Rectal smooth muscle tissue (tissue), 1 donor: ENCODE measurements around the gene COL4A3.

Source experiments
- H3K27ac ChIP-seq: one replicate; pipeline ENCODE4 v1.7.0; 2013; ENCODE audit warnings: low read depth, low read length, inconsistent platforms
- H3K27me3 ChIP-seq: one replicate; pipeline ENCODE4 v1.7.0; 2013; ENCODE audit warnings: low read length; ENCODE audit not compliant: control insufficient read depth, insufficient read depth
- H3K36me3 ChIP-seq: one replicate; pipeline ENCODE4 v1.7.0; 2013; ENCODE audit warnings: low read length; ENCODE audit not compliant: control insufficient read depth, insufficient read depth
- H3K4me1 ChIP-seq: one replicate; pipeline ENCODE4 v1.7.0; 2013; ENCODE audit warnings: low read length; ENCODE audit not compliant: control insufficient read depth, insufficient read depth
- H3K4me3 ChIP-seq: one replicate; pipeline ENCODE4 v1.7.0; 2013; ENCODE audit warnings: low read length
- H3K9ac ChIP-seq: one replicate; pipeline ENCODE4 v1.7.0; 2013; ENCODE audit warnings: low read length

The COL4A3 gene

DNA sequence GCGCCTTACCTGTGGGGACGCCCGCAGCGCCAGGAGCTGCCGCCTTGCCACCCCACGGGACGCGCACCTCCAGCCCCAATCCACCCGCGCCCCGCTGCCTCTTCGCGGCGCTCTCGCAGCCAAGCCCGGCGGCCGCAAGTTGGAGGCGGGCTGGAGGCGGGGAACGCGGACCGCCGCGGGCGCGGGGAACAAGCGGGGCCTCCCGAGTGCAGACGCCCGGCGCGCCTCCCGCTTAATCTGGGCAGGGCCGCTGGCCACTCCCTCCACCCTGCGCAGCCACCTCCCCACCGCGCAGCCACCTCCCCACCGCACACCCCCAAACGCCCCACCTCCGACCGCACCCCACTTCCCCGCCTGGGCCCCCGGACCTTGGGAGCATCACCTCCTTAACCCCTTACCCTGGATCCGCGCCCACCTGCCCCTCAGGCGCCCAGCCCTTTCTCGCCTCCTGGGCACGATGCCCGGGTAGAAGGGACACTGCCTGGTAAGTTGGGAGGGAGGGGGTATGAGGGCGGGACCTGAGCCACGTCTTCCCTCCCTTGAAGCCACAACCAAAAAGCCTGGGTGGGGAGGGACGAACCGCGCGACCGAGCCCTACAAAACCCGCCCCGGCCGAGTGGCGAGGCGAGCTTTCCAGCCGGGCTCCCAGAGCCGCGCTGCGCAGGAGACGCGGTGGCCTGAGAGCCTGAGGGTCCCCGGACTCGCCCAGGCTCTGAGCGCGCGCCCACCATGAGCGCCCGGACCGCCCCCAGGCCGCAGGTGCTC lies at the start of gene COL4A3, which contains the start of gene COL4A4:
Gene COL4A3 (plus strand): TSS at position 627 of the 765 bp plus-strand sequence. CDS start 103 bp downstream, at position 730.
Gene COL4A4 (minus strand): TSS at position 208 of the 765 bp plus-strand sequence. CDS start 16,722 bp downstream, outside the sequence.
- Histone ChIP-seq H3K4me1 (no peaks in the 10 kb centered on the region), H3K27ac (no peak within 1 kb of the TSS), H3K27me3 (peaks cover 3% of the 10 kb centered on the region), H3K9ac (no peak within 1 kb of the TSS), H3K36me3 (no peaks in the 10 kb centered on the region), H3K4me3 (peak within 1 kb of the TSS; percentile 53)

DNA sequence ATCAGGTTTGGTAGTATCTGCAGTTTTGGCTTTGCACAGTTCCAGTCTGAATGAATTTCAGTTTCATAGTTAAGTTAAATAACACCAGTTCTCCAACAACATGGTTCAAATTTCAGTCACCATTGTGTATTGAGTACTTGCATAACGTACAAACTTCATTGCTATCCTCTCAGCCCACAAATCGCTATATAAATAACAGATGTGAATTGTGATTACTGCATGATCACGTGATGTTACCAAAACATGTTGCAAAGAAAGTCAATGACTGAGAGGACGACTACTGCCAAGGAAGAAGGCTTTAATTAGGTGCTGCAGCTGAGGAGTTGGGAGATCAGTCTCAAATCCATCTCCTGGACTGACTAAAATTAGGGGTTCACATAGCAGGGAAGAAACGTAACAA lies 48.7 kb upstream of the COL4A3 start:
- Histone ChIP-seq H3K27ac (no peak overlapping the region), H3K4me1 (no peaks in the 10 kb centered on the region), H3K4me3 (no peak overlapping the region), H3K9ac (no peak overlapping the region), H3K36me3 (no peaks in the 10 kb centered on the region), H3K27me3 (no peaks in the 10 kb centered on the region)

DNA sequence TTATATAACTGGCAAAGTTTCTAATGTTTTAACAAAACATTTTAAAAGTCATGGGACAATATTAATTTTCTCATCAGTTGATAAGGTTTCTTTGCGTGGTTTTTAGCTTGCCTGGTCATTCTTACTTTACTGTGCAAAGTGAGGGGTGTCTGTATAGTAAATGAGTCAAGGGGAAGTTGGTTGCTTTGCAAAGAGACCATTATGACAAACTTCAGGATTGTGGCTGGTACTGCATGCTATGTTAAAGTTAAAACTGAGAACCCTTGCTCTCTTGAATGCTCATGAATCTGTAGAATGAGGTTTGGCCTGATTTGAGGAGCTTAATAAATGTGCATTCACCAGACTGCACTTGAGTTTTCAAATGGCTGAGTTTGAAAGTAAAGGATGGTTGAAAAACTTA lies 47.4 kb upstream of the COL4A3 start:
- Histone ChIP-seq H3K27me3 (no peaks in the 10 kb centered on the region), H3K9ac (no peak overlapping the region), H3K27ac (no peak overlapping the region), H3K36me3 (no peaks in the 10 kb centered on the region), H3K4me1 (no peaks in the 10 kb centered on the region), H3K4me3 (no peak overlapping the region)

DNA sequence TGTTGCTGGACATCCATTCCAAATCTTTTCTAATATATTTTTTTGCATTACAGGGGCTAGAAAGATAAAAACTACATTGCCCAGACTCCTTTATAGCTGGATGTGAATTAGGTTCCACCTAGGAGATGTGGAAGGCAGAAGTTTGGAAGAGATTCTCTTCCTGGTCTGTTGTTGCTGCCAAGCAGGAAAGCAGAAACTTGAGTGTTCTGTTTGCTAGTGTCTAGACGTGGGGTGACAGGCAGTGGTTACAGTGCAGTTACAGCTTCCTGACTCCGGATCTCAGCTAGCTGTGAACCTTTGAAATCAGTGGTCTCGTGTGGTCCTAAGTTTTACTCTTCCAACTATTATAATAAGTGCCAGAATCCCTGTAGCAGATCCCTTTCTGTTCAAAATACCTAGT lies 46.6 kb upstream of the COL4A3 start:
- Histone ChIP-seq H3K4me3 (no peak overlapping the region), H3K4me1 (no peaks in the 10 kb centered on the region), H3K36me3 (no peaks in the 10 kb centered on the region), H3K27me3 (no peaks in the 10 kb centered on the region), H3K9ac (no peak overlapping the region), H3K27ac (no peak overlapping the region)

DNA sequence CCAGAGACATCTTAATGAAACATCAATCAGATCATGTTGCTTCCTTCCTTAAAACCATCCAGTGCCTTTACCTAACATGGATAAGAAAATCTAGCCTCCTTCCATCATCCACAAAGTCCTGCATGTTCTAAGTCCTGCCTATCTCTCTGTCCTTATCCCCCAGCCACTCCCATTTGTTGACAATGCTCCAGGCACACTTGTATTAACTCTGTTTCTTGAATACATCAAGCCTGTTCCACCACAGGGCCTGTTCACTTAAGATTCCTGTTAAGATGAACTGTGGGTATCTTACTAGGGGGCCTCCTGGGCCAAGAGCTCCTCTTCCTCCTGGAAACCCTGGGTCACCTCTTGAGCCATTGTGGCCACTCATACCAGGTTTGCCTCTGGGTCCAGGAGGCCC lies 46.1 kb upstream of the COL4A3 start:
- Histone ChIP-seq H3K27ac (no peak overlapping the region), H3K27me3 (no peaks in the 10 kb centered on the region), H3K36me3 (no peaks in the 10 kb centered on the region), H3K4me1 (no peaks in the 10 kb centered on the region), H3K9ac (no peak overlapping the region), H3K4me3 (no peak overlapping the region)

DNA sequence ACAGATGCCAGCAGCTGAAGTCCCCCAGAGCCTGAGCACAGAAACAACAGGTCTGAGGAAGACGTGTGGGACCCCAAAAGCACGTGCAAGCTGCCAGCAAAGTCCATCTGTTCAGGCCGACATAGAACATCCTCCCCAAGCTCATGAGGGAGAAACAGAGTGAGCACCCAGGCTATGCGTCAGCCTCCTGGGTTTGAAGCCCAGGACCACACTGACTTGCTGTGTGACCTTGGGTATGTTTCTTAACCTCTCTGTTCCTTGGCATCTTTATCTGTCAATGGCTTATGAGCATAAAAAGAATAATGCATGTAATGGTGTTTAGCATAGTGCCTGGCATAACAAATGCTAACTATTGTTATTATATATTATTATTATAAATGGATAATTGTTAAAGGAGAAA lies 40.7 kb upstream of the COL4A3 start:
- H3K27me3 ChIP-seq: no peaks in the 10 kb centered on the region
- no peak overlapping the region for H3K9ac ChIP-seq
- no peak overlapping the region for H3K27ac ChIP-seq
- no peaks in the 10 kb centered on the region for H3K4me1 ChIP-seq
- no peaks in the 10 kb centered on the region for H3K36me3 ChIP-seq
- H3K4me3 ChIP-seq: no peak overlapping the region

DNA sequence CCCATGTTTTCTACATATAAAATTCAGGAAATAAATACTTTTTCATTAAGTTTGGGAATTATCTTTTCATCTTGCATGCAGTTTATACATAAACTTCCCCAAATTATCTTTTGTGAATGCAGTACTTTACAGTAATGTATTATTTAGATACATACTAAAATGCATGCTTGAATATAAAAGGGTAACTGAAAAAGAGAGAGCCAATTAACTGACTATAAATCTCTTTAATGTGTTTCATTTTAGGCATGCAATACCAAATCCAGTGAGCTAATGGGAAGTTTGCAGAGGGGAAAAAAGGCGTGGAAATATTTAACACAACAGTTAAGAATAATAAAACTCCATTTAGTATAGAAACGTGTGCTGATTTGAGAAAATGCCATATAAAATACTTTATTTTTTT lies 39.6 kb upstream of the COL4A3 start:
- Histone ChIP-seq H3K27me3 (no peaks in the 10 kb centered on the region), H3K4me3 (no peak overlapping the region), H3K36me3 (no peaks in the 10 kb centered on the region), H3K9ac (no peak overlapping the region), H3K27ac (no peak overlapping the region), H3K4me1 (no peaks in the 10 kb centered on the region)

DNA sequence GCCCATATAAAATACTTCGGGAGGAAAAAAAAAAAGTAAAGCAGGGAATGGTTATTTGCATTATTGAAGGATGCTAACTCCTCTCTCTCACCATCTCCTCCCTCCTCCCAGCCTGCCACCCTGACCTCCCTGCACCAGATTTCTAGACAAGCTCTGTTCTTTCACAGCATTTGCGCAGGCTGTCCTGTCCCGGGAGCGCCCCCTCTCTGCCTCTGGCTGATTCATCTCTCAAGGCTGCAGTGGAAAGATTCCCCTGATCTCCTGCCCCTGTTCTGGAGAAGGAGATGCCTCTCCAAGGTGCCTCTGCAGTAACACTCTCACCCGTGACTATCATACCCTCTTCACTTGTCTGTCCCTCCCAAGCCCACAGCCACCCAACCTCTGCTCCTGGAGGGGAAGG lies 38.9 kb upstream of the COL4A3 start:
- Histone ChIP-seq H3K27ac (no peak overlapping the region), H3K9ac (no peak overlapping the region), H3K4me3 (no peak overlapping the region), H3K36me3 (no peaks in the 10 kb centered on the region), H3K4me1 (no peaks in the 10 kb centered on the region), H3K27me3 (no peaks in the 10 kb centered on the region)

DNA sequence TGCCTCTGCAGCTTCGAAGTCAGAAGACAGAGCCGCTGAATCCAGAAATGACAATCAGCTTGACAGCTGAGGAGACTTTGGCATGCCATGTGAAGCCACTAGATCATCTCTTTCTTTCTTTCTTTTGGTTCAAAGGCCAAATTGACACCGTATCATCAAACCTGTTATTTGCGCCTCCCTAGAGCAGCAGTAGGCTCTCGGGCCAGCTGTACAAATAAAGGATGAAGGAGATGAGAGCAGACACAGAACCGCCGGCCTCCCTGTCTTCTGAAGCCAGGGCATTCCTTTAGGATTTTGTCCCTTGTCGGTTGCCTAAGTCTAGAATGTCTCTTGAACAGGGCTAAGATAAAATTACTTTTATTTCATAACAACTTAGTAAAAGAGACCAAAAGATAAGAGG lies 37.2 kb upstream of the COL4A3 start:
- Histone ChIP-seq H3K4me3 (no peak overlapping the region), H3K4me1 (no peaks in the 10 kb centered on the region), H3K27me3 (no peaks in the 10 kb centered on the region), H3K36me3 (no peaks in the 10 kb centered on the region), H3K9ac (no peak overlapping the region), H3K27ac (no peak overlapping the region)

DNA sequence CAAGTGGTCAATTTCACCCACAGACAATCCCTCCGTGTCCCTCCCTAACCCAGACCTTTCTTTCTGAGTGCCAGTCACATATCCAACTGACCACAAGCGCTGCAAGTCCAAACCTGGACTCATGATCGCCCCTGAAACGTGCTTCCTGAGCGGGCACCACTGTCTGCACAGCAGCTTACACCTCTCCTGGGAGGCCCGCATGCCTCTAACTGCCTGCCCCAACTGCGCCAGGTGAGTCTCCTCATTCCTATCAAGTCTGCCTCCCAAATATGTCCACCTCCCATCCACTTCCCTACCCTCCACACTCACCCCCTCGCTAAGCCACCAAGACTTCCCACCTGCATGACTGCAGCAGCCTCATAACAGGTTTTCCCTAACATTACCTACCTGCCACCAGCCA lies 33.8 kb upstream of the COL4A3 start:
- Histone ChIP-seq H3K9ac (no peak overlapping the region), H3K27me3 (no peaks in the 10 kb centered on the region), H3K4me1 (no peaks in the 10 kb centered on the region), H3K36me3 (no peaks in the 10 kb centered on the region), H3K4me3 (no peak overlapping the region), H3K27ac (no peak overlapping the region)

DNA sequence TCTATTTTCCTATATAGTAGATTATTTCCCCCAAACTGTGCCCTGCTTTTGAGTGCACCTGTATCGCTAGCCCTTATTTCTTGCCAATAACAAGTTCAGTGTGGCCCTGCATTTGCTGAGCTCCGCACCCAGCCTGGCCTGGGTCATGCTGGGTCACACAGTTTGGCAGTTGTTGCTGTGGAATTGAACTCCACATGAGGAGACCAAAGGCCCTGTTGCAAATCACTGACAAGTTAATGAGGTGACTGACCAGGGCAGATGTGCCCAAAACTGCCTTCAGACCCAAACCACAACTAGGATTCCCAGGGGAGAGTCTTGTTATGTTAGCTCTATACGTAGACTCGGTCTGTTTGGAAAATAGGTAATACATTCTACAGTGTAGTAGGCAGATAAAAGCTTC lies 31.4 kb upstream of the COL4A3 start:
- Histone ChIP-seq H3K9ac (no peak overlapping the region), H3K36me3 (no peaks in the 10 kb centered on the region), H3K4me3 (no peak overlapping the region), H3K27me3 (no peaks in the 10 kb centered on the region), H3K27ac (no peak overlapping the region), H3K4me1 (no peaks in the 10 kb centered on the region)

DNA sequence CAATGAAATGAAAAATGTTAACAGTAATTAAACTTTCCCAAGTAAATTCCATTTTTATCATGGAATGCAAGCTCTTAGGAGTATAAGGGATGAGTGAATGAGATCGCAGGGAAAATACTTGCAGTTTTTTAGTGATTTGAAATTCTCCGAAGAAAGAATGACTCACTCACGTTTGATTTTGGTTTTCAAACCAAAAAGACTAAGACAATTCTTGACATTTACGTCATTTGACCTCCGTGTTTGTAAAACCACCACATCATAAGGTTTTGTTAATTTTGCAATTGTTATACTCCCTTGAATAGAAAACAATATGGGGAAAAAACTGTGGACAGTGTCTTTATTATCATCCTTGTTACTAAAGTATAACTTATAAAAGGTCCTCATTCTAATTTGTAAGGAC lies 29.8 kb upstream of the COL4A3 start:
- Histone ChIP-seq H3K27me3 (no peaks in the 10 kb centered on the region), H3K4me1 (no peaks in the 10 kb centered on the region), H3K4me3 (no peak overlapping the region), H3K9ac (no peak overlapping the region), H3K36me3 (no peaks in the 10 kb centered on the region), H3K27ac (no peak overlapping the region)

DNA sequence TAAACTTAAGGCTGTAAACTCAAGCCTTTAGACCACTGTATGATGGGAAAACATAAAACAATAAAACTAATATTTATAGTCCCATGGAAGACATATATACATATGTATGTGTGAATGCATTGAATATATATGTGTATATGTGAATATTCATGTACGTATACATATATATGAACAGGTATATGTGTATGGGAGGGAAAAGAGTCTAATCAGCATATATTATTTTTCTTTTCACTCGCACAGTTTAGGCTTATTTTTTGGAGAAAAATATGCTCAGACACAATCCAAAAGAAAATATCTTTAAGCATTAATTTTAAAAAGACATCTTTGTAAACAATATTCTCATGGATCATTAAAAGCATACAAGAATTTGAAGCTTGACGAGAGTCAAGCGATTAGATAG lies 23.1 kb upstream of the COL4A3 start:
- Histone ChIP-seq H3K27ac (no peak overlapping the region), H3K36me3 (no peaks in the 10 kb centered on the region), H3K4me3 (no peak overlapping the region), H3K4me1 (no peaks in the 10 kb centered on the region), H3K9ac (no peak overlapping the region), H3K27me3 (no peaks in the 10 kb centered on the region)
